Liver (tissue), 3 donors: ENCODE results near the gene TUBGCP2.

Experiments
- CTCF ChIP-seq: fragments of 150-350 bp; IDR thresholded peaks from 2 replicates; pipeline ENCODE4 v1.5.1; 2017; ENCODE audit warnings: improper control_type of control experiment, low read depth, low read length; ENCODE audit not compliant: missing input control
- EGR1 ChIP-seq, 2 donors: IDR thresholded peaks; 2 replicates each; pipeline ENCODE4 v1.6.1; 2016 to 2018; ENCODE audit warnings: antibody characterized with exemption in 2 of 2, low read depth in 2 of 2
- FOXA1 ChIP-seq: IDR thresholded peaks from 2 replicates; pipeline ENCODE4 v1.6.1; 2016; ENCODE audit warnings: antibody characterized with exemption
- GABPA ChIP-seq, 2 donors: IDR thresholded peaks in 1 of 2; conservative IDR thresholded peaks in 1 of 2; 2 replicates each; pipeline ENCODE4 v1.6.1; 2016; ENCODE audit warnings: antibody characterized with exemption in 2 of 2, mild to moderate bottlenecking in 1 of 2, moderate library complexity in 1 of 2
- HNF4A ChIP-seq, 2 donors: conservative IDR thresholded peaks; 2 replicates each; pipeline ENCODE4 v1.6.1; 2016; ENCODE audit warnings: antibody characterized with exemption in 2 of 2, mild to moderate bottlenecking in 2 of 2
- RAD21 ChIP-seq, 2 donors: IDR thresholded peaks; 2 replicates each; pipeline ENCODE4 v1.6.1; 2016; ENCODE audit warnings: antibody characterized with exemption in 2 of 2, mild to moderate bottlenecking in 2 of 2
- RXRA ChIP-seq, 2 donors: IDR thresholded peaks; 2 replicates each; pipeline ENCODE4 v1.6.1; 2017 to 2018; ENCODE audit warnings: antibody characterized with exemption in 2 of 2, mild to moderate bottlenecking in 1 of 2
- SP1 ChIP-seq: IDR thresholded peaks from 2 replicates; pipeline ENCODE4 v1.6.1; 2018; ENCODE audit warnings: antibody characterized with exemption, mild to moderate bottlenecking
- TAF1 ChIP-seq: conservative IDR thresholded peaks from 2 replicates; pipeline ENCODE4 v1.6.1; 2016; ENCODE audit warnings: antibody characterized with exemption, mild to moderate bottlenecking
- YY1 ChIP-seq: IDR thresholded peaks from 2 replicates; pipeline ENCODE4 v1.6.1; 2016; ENCODE audit warnings: antibody characterized with exemption, mild to moderate bottlenecking
- ZBTB33 ChIP-seq: IDR thresholded peaks from 2 replicates; pipeline ENCODE4 v1.6.1; 2016; ENCODE audit warnings: antibody characterized with exemption
- TF ChIP-seq, protein P1 (sequence below): IDR thresholded peaks from 2 replicates; pipeline ENCODE4 v1.6.1; 2016; ENCODE audit warnings: antibody characterized with exemption, mild to moderate bottlenecking
- TF ChIP-seq, protein P2 (sequence below): IDR thresholded peaks from 2 replicates; pipeline ENCODE4 v1.6.1; 2016; ENCODE audit warnings: antibody characterized with exemption
- TF ChIP-seq, protein P3 (sequence below): IDR thresholded peaks from 2 replicates; pipeline ENCODE4 v1.6.1; 2016; ENCODE audit warnings: antibody characterized with exemption
- donor health status: healthy.
- donor health status: healthy.

DNA sequence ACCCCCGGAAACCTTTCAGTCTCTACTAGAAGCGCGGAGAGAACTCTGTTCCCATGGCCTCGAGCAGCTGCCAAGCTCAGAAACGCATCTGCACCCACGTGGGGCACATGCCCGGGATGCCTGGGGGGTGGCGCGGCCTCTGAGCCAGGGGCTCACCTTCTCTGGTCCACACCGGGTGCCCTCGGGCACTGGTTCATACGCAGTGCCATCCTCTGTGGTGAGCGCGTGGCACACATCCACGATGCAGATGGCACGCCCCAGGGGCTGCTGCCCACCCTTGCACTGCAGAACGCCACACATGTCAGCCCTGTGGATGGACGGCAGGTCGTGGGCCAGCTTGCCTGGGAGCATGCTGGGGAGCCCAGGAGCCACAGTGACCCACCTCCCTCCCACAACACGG lies 38.5 kb downstream of the TUBGCP2 start:
- TF ChIP-seq CTCF (no peak), YY1 (no peak), ZBTB33 (no peak), SP1 (no peak), RAD21 (IDR thresholded peaks at IDR 0.05) (no peak), HNF4A (conservative IDR thresholded peaks at IDR 0.05) (no peak), TAF1 (no peak), GABPA (IDR thresholded peaks at IDR 0.05 in 1 of 2, conservative IDR thresholded peaks at IDR 0.05 in 1 of 2) (no peak), RXRA (IDR thresholded peaks at IDR 0.05) (no peak), FOXA1 (no peak), EGR1 (IDR thresholded peaks at IDR 0.05; ENCODE audit: low read depth in 2 of 2) (no peak)
- TF ChIP-seq, protein P1, sequence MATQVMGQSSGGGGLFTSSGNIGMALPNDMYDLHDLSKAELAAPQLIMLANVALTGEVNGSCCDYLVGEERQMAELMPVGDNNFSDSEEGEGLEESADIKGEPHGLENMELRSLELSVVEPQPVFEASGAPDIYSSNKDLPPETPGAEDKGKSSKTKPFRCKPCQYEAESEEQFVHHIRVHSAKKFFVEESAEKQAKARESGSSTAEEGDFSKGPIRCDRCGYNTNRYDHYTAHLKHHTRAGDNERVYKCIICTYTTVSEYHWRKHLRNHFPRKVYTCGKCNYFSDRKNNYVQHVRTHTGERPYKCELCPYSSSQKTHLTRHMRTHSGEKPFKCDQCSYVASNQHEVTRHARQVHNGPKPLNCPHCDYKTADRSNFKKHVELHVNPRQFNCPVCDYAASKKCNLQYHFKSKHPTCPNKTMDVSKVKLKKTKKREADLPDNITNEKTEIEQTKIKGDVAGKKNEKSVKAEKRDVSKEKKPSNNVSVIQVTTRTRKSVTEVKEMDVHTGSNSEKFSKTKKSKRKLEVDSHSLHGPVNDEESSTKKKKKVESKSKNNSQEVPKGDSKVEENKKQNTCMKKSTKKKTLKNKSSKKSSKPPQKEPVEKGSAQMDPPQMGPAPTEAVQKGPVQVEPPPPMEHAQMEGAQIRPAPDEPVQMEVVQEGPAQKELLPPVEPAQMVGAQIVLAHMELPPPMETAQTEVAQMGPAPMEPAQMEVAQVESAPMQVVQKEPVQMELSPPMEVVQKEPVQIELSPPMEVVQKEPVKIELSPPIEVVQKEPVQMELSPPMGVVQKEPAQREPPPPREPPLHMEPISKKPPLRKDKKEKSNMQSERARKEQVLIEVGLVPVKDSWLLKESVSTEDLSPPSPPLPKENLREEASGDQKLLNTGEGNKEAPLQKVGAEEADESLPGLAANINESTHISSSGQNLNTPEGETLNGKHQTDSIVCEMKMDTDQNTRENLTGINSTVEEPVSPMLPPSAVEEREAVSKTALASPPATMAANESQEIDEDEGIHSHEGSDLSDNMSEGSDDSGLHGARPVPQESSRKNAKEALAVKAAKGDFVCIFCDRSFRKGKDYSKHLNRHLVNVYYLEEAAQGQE, result no peak
- TF ChIP-seq, protein P2, sequence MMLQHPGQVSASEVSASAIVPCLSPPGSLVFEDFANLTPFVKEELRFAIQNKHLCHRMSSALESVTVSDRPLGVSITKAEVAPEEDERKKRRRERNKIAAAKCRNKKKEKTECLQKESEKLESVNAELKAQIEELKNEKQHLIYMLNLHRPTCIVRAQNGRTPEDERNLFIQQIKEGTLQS, result no peak
- TF ChIP-seq, protein P3, sequence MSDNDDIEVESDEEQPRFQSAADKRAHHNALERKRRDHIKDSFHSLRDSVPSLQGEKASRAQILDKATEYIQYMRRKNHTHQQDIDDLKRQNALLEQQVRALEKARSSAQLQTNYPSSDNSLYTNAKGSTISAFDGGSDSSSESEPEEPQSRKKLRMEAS, result no peak
